Measurements from ENCODE around the gene LSAMP. TPM values are rescaled to one million over a fixed set of nuclear protein-coding genes. Genes with fewer than 3 reads are reported as not detected.

LSAMP gene
- total RNA-seq, 1 donor from 2014 or later: 4.4 TPM

DNA sequence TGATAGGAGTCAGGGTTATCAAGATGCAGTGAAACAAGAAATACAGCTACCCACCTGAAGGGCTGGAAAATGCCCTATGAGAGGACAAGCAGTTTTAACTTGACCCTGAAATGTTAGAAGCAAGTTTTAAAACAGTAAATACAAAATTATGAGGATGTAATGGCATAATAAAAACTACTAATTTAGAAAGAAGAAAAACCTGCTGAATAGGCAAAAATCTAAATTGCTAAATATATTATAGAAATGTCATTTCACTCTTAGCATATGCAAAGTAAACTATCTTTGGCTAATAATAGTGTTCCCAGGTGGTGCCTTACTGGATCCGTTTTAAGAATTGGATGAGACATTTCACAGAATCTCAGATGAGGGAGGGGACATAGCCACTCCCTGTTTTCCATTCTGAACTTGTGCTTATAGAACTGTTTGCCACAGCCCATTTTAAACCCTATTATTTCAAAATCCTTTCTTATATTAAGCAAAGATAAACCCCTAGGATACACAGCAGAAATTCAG lies 294.6 kb downstream of the LSAMP start:
- peaks cover 3% of the 10 kb centered on the region for H3K36me3 Mint-ChIP-seq (ENCODE audit: unreplicated experiment)
- no peaks in the 10 kb centered on the region for H3K27me3 Mint-ChIP-seq (ENCODE audit: unreplicated experiment)

DNA sequence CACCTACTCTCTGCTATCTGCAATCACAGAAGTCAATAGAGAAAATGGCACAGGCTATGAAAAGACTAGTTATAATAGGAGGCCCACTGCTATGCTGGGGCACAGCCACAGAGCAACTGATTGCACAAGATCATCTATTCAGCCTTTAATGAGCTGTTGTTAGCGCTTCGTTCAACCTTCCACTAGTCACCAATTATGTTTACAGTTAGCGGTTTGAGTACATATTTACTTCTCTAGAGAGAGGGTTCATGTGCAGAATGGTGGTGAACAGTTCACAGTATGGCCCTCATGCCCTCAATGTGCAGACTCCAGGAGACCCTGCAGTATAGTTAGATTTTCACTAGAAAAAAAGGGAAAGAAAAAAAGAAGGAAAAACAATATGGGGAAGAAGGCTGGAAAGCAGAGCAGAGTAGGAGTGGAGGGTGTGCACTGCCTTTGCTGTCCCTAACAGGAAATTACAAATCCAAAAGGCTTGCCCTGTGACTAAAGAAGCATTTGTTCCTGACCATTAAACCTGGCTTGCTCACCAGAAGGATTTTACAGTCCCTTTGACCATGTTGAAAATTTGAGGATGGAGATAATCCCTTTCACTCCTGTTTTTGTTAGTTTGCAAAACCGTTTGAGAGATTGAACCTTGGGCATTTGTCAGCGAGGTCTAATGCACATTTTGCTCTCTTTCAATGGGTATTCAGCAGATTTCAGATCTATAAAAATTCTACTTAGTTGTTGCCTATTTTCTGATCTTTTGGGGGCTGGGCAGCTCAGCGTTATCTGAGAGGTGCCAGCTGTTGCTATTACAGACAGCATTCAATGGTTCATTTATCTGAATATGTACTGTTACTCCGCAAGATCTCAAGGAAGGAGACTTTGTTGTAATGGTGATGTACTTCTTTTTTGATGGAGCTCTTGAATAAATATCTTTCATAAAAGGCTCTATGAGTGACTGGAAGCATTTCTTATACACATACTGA lies 296.1 kb downstream of the LSAMP start:
- TF ChIP-seq CTCF (IDR thresholded peaks at IDR 0.05): no peak
- no peaks in the 10 kb centered on the region for H3K4me1 Mint-ChIP-seq (ENCODE audit: unreplicated experiment)
- H3K27ac Mint-ChIP-seq (ENCODE audit: unreplicated experiment): no peak overlapping the region
- peaks cover 6% of the 10 kb centered on the region for H3K36me3 Mint-ChIP-seq (ENCODE audit: unreplicated experiment)
- no peak for DNase-seq (ENCODE audit: extremely low spot score, unreplicated experiment)
- H3K27me3 Mint-ChIP-seq (ENCODE audit: unreplicated experiment): no peaks in the 10 kb centered on the region
- H3K9me3 Mint-ChIP-seq (ENCODE audit: unreplicated experiment): peaks cover 15% of the 10 kb centered on the region
- H3K4me3 Mint-ChIP-seq (ENCODE audit: unreplicated experiment): no peak overlapping the region

More for the DNA sequence above, 294.6 kb downstream of the LSAMP start:
- Mint-ChIP-seq H3K4me3 (ENCODE audit: unreplicated experiment) (no peak overlapping the region), H3K27ac (ENCODE audit: unreplicated experiment) (no peak overlapping the region), H3K4me1 (ENCODE audit: unreplicated experiment) (no peaks in the 10 kb centered on the region), H3K9me3 (ENCODE audit: unreplicated experiment) (peaks cover 8% of the 10 kb centered on the region)
- no peak for DNase-seq (ENCODE audit: extremely low spot score, unreplicated experiment)
- TF ChIP-seq CTCF (IDR thresholded peaks at IDR 0.05): no peak

DNA sequence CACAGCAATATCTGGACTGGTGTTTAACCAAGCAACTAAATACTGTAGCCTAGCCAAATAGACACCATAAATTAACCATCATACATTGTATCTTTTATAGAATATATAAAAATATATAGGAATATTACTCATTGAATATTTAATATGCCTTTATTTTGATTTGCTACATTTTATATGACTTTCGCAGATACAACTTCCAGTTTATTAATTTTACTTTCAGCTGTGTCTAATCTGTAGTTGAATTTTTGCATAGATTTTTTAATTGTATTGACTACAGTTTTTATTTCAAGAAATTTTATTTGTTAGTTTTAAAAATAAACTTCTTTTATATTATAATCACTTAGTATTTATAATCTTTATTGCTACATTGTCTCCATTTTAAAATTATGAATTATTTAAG lies 299.7 kb downstream of the LSAMP start:
- no peak overlapping the region for H3K4me3 Mint-ChIP-seq (ENCODE audit: unreplicated experiment)
- H3K36me3 Mint-ChIP-seq (ENCODE audit: unreplicated experiment): peaks cover 6% of the 10 kb centered on the region
- no peak for DNase-seq (ENCODE audit: extremely low spot score, unreplicated experiment)
- no peaks in the 10 kb centered on the region for H3K4me1 Mint-ChIP-seq (ENCODE audit: unreplicated experiment)
- TF ChIP-seq CTCF (IDR thresholded peaks at IDR 0.05): no peak
- H3K27me3 Mint-ChIP-seq (ENCODE audit: unreplicated experiment): no peaks in the 10 kb centered on the region
- H3K27ac Mint-ChIP-seq (ENCODE audit: unreplicated experiment): no peak overlapping the region
- H3K9me3 Mint-ChIP-seq (ENCODE audit: unreplicated experiment): peaks cover 15% of the 10 kb centered on the region

GRCh38 chr3:116141724-116142123 lies 303.6 kb downstream of the LSAMP start:
- no peak for TF ChIP-seq CTCF (IDR thresholded peaks at IDR 0.05)
- H3K27me3 Mint-ChIP-seq (ENCODE audit: unreplicated experiment): no peaks in the 10 kb centered on the region
- H3K4me1 Mint-ChIP-seq (ENCODE audit: unreplicated experiment): peaks cover 3% of the 10 kb centered on the region
- no peak overlapping the region for H3K4me3 Mint-ChIP-seq (ENCODE audit: unreplicated experiment)
- no peak overlapping the region for H3K27ac Mint-ChIP-seq (ENCODE audit: unreplicated experiment)
- no peak for DNase-seq (ENCODE audit: extremely low spot score, unreplicated experiment)
- H3K36me3 Mint-ChIP-seq (ENCODE audit: unreplicated experiment): peaks cover 6% of the 10 kb centered on the region
- peaks cover 15% of the 10 kb centered on the region for H3K9me3 Mint-ChIP-seq (ENCODE audit: unreplicated experiment)

DNA sequence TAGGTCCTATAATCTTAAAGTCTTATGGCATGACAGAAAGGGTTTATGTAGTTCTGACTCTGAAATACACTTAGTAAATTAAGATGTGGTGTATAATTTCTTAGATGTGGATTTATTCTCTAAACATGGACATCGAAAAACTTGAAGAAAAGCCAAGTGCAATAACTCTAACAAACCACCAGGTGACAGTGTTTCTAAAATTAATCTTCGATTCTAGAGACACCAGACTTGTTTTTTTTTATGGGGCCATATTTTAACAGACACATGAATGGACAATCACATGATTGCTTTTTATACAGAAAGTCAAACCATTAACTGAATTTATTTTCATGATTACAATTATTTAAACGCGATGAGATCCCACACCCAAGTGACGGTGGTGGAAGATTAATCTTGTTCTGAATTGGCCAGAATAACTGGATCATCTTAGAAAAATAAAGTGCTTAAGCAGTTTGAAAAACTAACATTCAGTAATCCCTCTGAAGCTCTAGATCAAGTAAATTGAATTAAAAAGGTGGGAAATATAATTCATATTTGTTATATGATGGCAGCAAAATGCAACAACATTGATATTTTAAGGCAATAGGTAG lies 305.1 kb downstream of the LSAMP start:
- Mint-ChIP-seq H3K4me1 (ENCODE audit: unreplicated experiment) (peaks cover 3% of the 10 kb centered on the region), H3K27ac (ENCODE audit: unreplicated experiment) (no peak overlapping the region), H3K9me3 (ENCODE audit: unreplicated experiment) (peaks cover 7% of the 10 kb centered on the region), H3K4me3 (ENCODE audit: unreplicated experiment) (no peak overlapping the region), H3K36me3 (ENCODE audit: unreplicated experiment) (peaks cover 3% of the 10 kb centered on the region), H3K27me3 (ENCODE audit: unreplicated experiment) (no peaks in the 10 kb centered on the region)
- no peak for DNase-seq (ENCODE audit: extremely low spot score, unreplicated experiment)
- peak; percentile 78 for TF ChIP-seq CTCF (IDR thresholded peaks at IDR 0.05)

All from osteocyte (in vitro differentiated cells).